HG02852 (cell line): ENCODE measurements around the gene ITPRID2.
"Not testable (repeated sequence)": the region's sequence is repeated elsewhere in the genome, so short reads cannot be mapped to it uniquely, and the experiment has no call there.

ENCODE experiments used
- ATAC-seq: cut with Tn5 transposase; IDR thresholded peaks from one replicate; pipeline ENCODE4 v1.9.1; 2021; ENCODE audit warnings: mild to moderate bottlenecking, moderate library complexity; ENCODE audit not compliant: unreplicated experiment

Gene ITPRID2

GRCh38 chr2:181957668-181958067 lies 66.1 kb downstream of the ITPRID2 start:
- no peak for ATAC-seq

- ATAC-seq: no peak
Observed at GRCh38 chr2:181958726-181959125, 67.2 kb downstream of the ITPRID2 start.

GRCh38 chr2:181959508-181959907 lies 68.0 kb downstream of the ITPRID2 start:
- no peak for ATAC-seq

GRCh38 chr2:181961167-181961566 lies 69.6 kb downstream of the ITPRID2 start:
- not testable (repeated sequence) for ATAC-seq

GRCh38 chr2:181962142-181962541 lies 70.6 kb downstream of the ITPRID2 start:
- ATAC-seq: no peak

- no peak for ATAC-seq
Observed at GRCh38 chr2:181970160-181970794, 78.7 kb downstream of the ITPRID2 start.

GRCh38 chr2:181971032-181971431 lies 79.5 kb downstream of the ITPRID2 start:
- no peak for ATAC-seq

- no peak for ATAC-seq
Observed at GRCh38 chr2:181972431-181973170, 81.1 kb downstream of the ITPRID2 start.

GRCh38 chr2:181973171-181973783 lies 81.7 kb downstream of the ITPRID2 start:
- ATAC-seq: no peak

- ATAC-seq: peak; percentile 74
Observed at GRCh38 chr2:181977661-181978350, 86.3 kb downstream of the ITPRID2 start.

- peak; percentile 32 for ATAC-seq
Observed at GRCh38 chr2:181978351-181979150, 87.0 kb downstream of the ITPRID2 start.
